Suprapubic skin (tissue), 3 donors: ENCODE data around the gene PTTG1IP2.

ENCODE experiments used
- EP300 ChIP-seq: sonication (generic); formaldehyde crosslinking; IDR thresholded peaks from one replicate; pipeline ENCODE4 v1.6.1; 2017; ENCODE audit warnings: antibody characterized with exemption
- POLR2A ChIP-seq, 2 donors: fragments of 450-650 bp; IDR thresholded peaks; one replicate each; pipeline ENCODE4 v1.6.1; 2017; ENCODE audit warnings: antibody characterized with exemption in 2 of 2, mild to moderate bottlenecking in 2 of 2, moderate library complexity in 2 of 2
- TF ChIP-seq, protein P1 (sequence below), 2 donors: fragments of 200-600 bp in 1 of 2; fragments of 450-650 bp in 1 of 2; sonication (generic) in 1 of 2; IDR thresholded peaks; one replicate each; pipeline ENCODE4 v1.5.1; 2016 to 2019; ENCODE audit warnings: antibody characterized with exemption in 2 of 2, mild to moderate bottlenecking in 1 of 2, moderate library complexity in 1 of 2

DNA sequence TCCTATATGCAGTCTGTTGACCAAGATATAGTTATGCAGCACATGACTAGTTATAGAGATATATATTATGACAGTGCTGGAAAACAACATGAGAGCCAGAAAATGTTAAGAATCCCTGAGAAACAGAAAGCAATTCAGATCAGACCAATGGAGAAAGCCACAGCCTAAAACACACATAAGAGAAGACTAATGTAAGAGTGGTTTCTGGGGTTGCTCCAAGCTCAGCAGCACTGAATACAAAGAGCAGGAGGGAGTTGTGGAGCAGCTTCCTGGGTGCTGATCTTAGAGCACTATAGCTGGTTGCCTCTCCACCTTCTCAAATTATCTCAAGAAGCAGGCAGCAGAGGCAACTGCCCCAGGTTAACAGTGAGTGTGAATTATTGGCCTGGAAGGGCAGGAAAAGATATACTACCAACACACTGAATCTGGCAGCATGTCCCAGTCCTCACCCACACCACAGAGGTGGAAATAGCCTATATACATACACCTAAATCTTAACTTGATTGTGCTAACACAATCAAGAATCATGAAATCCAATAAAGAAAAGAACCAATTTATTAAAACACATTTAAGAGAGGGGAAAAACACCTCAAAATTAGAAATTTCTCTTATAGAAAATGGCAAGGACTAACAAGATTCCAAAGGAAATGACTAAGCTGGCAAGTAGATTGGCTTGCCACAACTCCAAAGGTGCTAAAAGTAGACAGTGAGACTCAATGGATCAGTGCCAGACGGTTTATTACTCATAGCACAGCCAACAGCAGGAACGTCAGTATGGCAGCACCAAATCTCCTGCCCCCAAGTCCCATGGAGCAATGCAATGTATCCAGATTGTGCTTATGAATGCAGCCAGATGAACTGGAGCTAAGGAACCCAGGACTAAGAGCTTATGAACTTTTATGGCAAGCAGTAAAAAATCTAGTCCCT, 5.1 kb downstream of the PTTG1IP2 start:
- TF ChIP-seq, protein P1, sequence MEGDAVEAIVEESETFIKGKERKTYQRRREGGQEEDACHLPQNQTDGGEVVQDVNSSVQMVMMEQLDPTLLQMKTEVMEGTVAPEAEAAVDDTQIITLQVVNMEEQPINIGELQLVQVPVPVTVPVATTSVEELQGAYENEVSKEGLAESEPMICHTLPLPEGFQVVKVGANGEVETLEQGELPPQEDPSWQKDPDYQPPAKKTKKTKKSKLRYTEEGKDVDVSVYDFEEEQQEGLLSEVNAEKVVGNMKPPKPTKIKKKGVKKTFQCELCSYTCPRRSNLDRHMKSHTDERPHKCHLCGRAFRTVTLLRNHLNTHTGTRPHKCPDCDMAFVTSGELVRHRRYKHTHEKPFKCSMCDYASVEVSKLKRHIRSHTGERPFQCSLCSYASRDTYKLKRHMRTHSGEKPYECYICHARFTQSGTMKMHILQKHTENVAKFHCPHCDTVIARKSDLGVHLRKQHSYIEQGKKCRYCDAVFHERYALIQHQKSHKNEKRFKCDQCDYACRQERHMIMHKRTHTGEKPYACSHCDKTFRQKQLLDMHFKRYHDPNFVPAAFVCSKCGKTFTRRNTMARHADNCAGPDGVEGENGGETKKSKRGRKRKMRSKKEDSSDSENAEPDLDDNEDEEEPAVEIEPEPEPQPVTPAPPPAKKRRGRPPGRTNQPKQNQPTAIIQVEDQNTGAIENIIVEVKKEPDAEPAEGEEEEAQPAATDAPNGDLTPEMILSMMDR (IDR thresholded peaks at IDR 0.05), result no peak
- TF ChIP-seq POLR2A (IDR thresholded peaks at IDR 0.05), result no peak
- TF ChIP-seq EP300, result no peak
